HS-27A (cell line): Measurements from ENCODE around the gene MTG1.
"Not testable (repeated sequence)": the region's sequence is repeated elsewhere in the genome, so short reads cannot be mapped to it uniquely, and the experiment has no call there.

Experiments used
- DNase-seq: peaks from one replicate; pipeline ENCODE4 v3.0.0-alpha.2; 2012; ENCODE audit warnings: low read depth, missing footprints

Gene MTG1

DNA sequence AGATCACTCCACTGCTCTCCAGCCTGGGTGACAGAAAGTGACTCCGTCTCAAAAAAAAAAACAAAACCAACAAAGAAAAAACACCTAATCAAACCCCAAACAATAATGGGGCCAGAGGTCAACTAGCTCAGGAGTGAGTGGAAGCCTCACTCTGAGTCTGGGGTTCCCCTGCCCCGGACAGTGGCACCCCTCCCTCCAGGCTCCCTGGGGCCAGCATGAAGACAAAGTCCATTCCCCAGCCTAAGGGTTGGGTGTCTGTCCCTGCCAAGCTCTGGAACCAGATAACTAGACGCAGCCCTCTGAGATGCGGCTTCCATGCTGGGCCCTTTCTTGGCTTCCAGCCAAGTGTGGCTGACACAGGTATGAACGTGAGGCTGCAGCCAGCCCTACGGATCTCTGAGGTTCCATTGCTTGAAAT lies 34.4 kb upstream of the MTG1 start:
- no peak for DNase-seq

DNA sequence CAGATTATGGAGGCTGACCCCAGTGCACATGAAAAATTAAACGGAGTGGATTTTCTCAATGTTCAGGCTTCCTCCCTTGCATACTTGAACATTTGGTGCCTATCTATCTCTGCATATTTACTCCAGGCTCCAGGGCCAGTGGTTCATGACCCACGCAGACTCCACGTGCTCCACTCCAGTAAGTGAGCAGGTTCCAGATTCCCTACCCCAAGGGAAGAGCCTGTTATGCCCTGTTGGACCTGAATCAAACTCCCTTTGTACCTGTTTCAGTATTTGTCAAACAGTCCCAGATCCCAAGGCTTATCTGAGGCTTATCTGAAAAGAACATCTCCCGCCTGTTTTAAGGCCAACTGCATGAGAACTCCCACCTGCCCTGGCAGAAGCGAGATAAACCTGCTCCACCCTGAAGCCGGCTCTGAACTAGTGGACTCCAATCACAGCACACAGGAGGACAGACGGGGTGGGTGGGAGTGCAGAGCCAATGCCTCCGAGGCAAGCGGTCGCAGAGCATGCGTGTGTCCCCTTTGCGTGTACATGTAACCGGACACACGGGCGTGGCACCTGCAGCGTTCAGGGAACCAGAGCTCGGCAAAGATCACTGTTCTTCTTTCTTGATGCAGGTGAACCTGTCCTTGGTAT lies 33.9 kb upstream of the MTG1 start:
- no peak for DNase-seq

DNA sequence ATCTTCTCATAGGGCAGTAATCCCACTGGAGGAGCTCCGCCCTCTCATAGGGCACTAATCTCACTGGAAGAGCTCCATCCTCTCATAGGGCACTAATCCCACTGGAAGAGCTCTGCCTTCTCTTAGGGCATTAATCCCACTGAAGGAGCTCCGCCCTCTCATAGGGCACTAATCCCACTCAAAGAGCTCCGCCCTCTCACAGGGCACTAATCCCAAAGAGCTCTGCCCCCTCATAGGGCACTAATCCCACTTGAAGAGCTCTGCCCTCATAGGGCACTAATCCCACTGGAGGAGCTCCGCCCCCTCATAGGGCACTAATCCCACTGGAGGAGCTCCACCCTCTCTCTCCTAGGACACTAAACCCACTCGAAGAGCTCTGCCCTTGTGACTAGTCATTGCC lies 32.7 kb upstream of the MTG1 start:
- DNase-seq: no peak

DNA sequence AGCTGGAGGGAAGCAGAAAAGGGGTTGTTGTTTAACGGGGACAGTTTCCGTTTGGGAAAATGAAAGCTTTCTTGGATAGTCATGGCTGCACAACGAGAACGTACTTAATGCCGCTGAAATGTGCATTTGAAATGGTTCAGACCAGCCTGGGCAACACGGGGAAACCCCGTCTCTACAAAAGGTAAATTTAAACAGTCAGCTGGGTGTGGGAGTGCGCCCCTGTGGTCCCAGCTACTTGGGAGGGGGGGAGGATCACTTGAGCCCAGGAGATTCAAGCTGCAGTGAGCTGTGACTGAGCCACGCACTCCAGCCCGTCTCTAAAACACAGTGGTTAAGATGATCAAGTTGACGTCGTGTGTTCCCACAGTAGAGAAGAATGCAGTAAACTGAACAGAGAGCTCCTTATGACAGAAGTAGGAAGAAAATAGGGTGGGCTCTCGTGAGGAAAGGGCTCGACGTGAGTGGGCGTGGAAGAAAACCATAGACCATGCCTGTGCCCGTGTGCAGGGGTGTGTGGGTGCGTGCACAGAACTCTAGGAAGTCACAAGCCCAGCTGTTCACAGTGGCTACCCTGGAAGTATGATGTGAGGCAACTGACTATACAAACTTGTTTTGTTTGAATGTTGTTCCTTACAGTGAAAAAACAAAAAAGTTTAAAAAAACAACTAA lies 32.0 kb upstream of the MTG1 start:
- no peak for DNase-seq

DNA sequence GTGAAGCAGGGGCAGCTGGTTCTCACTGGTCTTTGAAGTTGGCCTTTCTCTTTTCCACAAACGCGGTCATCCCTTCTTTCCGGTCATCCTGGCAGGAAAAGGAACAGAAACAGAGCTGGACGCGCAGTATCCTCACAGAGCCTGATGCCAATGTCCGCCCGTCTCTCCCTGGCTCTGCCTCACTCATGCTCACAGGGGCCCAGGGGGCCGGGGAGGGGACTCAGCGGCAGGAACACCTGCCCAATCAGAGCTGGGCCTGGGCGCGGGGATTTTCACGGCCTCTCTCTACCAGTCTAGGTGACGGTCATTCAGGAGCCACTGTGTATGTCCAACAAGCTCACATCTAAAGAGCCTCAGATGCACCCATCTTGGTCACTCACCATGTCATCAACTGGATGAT lies 31.1 kb upstream of the MTG1 start:
- no peak for DNase-seq

DNA sequence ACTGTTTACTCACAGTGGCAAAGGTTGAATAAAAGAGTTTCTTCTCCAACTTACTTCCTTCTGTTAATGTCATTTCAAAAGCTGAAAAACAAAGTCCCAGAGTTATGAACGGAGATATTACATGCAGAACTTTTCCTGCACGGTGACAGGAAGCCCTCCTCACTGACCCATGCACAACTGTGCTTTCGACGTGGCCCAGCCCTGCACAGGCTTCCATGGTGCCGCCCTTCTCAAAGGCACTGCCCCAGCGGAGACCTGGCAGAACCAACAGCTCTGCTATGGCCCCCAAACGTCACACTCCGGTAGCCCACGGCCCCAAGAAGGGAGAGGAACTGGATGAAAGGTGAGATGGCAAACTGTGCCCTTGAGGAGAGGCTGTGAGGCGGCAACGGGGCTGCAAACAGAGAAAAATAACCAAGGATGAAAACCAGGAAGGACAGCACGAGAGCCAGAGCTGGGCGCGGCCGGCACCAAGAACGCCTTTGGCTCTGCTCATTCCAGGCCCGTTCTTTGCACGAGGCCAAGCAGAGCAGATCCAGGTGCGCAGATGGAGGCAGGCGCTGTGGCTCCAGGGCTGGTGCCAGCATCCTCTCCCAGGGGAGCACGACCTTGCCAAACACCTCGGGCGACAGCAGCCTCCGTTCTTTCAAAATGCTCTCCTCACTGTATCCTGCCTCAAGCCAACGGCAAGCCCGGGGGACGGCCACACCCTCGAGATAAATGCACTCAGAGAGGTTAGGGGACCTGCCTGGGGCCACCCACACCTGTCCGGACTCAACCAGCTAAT lies 29.1 kb upstream of the MTG1 start:
- no peak for DNase-seq

DNA sequence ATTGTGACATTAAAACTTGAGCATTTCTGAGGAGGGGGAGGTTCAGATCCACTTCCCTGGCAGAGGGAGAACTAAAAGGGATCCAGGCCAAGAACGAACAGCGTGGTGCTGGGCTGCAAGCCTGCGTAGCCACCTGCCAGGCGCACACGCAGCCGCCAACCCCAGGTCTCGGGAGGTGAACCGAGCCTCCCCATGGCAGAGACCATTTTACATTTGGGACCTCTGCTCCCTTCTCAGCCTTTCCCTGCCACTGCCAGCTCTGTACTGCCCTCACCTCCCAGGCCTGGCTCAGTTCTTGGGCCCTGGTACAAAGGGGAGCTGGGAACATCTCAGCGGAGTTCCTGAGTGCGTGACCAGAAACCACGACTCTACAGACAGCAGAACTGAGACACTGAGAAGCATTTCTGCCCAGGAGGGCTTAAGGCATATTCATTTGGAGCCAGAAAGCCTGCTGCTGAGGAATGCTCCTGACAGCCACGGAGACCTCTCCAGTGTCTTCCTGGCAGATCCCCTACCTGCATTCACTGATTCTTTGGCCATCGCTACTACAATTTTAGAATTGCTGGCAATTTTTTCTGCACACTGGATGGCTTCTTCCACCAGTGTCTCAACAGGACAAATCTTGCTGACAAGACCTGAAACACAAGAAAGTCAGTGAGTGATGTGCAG lies 28.4 kb upstream of the MTG1 start:
- no peak for DNase-seq

DNA sequence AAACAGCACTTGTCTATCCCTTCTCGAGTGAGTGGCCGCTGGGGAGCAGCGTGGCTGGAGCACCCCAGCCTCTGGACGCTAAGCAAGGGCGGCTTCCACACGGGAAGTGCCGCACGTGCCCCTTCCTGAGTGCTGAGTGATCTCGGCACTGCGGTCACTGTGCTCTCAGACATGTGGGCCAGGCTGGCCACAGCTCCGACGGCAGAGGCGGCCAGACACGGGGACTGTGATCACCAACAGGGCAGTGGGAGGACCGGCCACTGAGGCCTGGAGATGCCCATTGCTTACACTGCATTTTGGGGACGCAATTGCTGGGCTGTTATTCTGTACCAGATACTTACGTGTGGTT lies 27.9 kb upstream of the MTG1 start:
- no peak for DNase-seq

DNA sequence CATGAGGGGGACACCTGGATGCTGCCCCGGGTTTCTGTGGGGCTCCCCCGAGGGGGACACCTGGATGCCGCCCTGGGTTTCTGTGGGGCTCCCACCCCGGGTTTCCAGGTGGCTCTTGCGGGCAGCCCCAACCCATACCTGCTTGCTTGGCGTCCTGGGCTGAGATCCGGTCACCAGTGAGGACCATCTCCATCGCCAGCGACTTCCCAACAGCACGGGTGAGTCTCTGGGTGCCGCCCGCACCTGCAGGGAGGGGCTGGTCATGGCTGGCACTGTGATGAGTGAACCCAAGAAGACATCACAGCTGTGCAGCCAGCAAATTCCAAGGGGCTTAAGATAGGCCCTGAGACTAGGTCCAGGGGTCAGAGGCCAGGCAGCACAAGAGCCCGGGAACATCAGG lies 27.2 kb upstream of the MTG1 start:
- no peak for DNase-seq

DNA sequence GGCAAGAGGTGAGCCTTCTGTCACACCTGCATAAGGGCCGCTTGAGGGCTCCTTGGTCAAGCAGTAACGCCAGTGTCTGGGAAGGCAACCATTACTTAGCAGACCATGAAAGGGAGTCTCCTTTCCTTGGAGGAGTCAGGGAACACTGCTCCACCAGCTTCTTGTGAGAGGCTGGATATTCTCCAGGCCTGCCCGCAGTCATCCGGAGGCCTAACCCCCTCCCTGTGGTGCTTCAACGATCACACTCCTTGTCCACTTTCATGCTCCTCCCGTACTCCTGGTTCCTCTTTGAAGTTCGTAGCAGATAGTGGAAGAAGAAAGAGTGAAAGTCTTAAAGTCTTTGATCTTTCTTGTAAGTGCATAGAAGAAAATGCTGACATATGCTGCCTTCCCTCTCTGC lies 26.5 kb upstream of the MTG1 start:
- not testable (repeated sequence) for DNase-seq

DNA sequence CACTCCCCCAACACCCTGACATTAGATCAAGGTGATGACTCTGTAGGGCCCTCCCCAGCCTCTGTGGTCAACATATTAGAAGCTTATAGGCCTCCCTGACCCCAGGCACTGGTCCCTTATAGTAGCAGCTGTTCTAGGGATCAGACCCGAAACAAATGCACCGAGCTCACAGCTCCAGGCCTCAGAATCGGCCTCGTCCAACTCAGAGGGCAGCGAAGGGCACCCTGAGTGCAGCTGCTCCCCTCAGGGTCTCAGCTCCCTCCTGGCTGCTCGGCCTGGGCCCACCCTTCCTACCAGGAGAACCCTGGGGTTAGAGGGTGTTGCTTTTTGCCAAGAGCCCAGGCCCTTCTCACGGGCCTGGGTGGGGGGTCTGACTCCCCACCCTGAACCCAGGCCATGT lies 25.8 kb upstream of the MTG1 start:
- no peak for DNase-seq

DNA sequence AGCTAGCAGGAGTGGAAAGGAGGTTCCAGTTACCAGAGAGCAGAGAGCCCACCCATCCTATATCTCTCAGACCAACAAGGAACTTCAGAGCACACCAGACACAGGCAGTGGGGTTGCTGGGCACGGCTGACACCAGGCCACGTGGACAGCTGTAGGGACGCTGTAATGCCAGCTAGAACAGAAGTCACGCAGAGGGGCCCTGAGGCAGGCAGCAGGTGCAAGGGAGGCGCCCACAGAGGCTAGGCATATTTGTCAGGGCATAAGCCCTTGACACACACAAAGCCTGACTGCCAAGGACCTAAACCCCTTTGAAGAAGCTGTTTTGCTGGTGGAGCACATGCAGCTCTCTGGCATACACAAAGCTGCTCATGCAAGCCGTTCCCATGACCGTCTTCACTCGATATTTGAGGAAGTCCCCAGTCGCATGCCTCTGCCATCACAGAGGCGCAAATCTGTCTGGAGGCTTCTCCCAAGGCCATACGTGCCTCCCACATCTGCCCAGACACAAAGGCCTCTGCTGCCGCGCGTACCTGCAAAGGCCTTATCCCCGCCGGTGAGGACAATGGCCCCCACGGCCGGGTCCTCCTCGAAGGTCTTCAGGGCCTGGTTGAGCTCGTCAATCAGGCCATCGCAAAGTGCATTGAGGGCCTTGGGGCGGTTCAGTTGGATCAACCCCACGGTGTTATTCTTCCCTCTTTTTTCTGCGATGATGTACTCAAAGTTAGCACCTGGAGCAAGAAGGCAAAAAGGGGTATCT lies 23.7 kb upstream of the MTG1 start:
- DNase-seq: no peak

DNA sequence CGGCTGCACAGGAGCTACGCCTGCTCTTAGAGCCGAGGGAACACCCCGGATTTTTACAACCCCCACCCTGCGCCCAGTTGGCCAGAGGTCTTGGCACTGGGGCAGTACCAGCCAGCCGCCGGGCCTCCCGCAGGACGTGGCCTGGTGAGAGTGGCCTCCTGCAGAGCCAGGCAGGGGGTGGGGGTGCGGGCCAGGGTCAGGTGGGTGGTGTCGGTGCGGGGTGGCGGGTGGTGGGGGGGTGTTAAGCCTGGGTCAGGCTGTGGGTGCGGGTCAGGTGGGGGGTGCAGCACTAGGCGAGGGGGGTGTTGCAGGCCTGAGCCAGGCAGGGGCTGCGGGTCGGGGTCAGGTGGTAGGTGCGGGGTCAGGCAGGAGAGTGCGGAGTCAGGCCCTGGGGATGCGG lies 21.4 kb upstream of the MTG1 start:
- DNase-seq: no peak

DNA sequence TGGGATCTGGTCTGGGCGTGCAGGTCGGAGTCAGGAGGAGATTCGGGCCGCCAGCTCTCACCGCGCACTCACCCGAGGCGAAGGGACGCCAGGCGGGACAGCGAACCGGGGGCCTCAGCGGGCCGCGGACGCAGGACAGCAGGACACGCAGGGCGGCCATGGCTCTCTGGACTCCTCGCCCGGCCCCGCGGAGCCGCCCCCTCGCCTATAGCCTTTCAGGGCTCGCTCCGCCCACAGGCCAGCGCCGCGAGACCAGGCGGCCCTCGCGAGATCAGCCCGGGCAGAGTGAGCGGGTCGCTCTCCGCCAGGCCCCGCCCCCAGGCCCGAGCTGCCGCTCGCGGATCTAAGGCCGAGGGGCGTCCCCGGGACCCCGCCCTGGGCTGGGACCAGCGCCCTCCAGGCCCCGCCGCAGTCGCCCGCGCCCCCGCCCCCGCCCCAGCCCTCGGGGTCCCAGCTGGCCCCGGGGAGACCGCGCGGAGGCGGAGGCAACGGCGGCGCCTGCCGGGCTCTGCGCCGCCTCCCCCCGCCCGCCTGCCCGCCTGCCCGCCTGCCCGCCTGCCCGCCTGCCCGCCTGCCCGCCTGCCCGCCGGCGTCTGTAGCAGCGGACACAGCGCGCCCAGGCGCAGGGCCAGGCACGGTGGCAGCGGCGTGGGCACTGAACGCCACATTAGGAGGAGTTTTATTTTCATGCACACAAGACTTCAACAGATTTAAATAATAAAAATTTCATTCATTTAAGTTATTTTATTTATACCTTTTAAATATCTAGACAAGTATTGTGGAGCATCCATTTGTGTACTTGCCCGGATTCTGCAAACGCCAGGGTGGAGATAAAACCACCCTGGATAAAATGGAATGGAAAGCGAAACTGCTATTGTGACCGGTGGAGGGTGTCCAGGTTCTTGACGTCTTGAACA lies 20.5 kb upstream of the MTG1 start, which contains the start of gene ECHS1:
Gene ECHS1 (minus strand): TSS at position 181 of the 917 bp plus-strand sequence. CDS start 21 bp downstream, at position 160.
- peak; percentile 40 for DNase-seq

DNA sequence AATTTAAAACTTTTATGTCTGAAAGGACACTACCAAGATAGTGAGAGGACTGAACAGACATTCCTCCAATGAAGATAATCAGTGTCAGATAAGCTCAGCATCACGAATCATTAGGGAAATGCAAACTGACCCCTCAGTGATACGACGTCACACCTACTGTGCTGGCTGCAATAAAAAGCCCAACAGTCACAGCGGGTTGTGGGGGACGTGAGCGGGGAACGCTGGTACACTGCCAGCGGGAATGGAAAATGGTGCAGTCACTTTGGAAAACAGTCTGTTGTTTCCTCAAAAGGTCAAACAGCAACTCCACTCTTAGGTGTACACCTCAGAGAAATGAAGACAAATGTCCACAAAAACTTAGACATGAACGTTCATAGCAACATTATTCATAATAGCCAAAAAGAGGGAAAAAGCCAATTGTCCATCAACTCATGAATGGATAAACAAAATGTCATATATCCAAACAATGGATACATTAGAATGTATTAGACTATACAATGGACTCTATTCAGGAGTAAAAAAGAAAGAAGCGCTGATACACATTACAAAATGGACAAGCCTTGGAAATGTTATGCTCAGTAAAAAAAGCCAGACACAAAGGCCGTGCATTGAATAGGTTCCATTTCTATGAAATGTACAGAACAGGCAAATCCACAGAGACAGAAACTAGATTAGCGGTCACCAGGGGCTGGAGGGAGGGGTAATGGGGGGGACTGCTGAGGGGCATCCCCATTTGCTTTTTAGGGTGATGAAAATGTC lies 18.4 kb upstream of the MTG1 start:
- DNase-seq: no peak

DNA sequence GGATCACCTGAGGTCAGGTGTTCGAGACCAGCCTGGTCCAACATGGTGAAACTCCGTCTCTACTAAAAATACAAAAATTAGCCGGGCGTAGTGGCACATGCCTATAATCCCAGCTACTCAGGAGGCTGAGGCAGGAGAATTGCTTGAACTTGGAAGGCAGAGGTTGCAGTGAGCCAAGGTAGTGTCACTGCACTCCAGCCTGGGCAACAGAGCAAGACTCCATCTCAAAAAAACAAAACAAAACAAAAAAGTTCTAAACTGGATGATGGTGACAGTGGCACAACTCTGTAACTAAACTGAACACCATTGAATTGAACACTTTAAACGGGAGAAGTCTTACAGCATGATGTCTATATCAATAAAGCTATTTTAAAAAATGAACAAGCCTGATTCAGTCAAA lies 17.8 kb upstream of the MTG1 start:
- not testable (repeated sequence) for DNase-seq

DNA sequence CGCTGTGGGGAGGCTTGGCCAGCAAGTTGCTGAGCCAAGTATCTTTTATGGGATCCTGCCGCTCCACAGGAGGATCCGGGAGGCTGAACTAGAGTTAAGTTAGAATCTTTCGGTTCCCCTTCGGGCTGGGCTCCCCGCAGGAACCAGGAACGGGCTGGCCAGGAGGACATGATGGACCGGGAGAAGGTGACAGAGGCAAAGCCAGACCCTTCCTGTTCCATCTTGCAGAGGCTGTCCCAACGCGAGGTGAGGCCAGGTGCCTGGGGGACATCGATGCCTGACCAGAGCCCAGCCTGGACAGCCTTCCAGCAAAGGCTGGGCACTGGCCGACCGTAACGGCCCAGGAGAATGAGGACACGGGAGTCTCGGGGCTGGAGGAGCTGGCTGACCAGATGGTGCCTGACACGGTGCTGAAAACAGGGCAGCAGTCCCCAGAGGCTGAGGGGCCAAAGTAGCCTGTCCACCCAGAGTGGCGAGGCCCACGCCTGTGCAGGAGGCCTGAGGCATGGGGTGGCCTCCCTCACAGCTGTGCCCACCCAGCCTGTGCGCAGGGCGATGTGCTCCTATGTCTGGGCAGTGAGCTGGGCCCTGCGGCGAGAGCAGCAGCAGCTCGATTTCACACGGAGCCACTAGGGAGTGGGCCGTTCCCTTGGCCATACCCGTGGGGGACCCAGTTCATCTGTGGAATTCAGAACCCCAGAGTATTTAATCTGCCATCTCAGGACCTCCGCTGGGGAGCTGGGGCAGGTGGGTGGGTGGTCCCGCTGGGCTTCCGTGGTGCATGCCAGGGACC lies 16.7 kb upstream of the MTG1 start:
- no peak for DNase-seq

DNA sequence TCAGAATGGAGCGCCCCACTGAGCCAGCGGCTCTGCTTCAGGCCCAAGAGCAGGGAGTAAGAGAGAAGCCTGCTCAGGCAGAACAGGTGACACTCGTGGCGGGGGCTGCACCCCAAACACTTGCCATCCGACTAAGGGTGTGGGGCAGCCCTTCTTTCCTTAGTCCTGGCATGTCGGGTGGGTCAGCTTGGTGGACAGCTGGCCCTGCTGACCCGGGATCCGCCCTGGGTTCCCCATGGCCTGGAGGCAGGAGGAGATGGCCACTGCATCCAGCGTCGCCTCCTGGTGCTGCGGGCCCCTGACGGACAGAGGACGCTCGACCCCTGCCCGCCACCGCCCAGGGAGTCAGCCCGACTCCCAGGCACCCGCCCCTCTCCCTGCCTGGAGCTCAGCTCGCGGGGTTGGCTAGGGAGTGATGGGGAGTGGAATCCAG lies 16.1 kb upstream of the MTG1 start:
- no peak for DNase-seq
